Right lobe of liver (tissue), 4 donors: ENCODE measurements around the gene KCNAB1.

Source experiments
- POLR2A ChIP-seq: fragments of 450-650 bp; IDR thresholded peaks from one replicate; pipeline ENCODE4 v1.6.1; 2017; ENCODE audit warnings: antibody characterized with exemption, mild to moderate bottlenecking
- TF ChIP-seq, protein P1 (sequence below), 4 donors: fragments of 200-600 bp in 3 of 4; fragments of 450-650 bp in 1 of 4; IDR thresholded peaks; one replicate each; pipeline versions ENCODE4 v1.5.1 to v1.8.0; 2016 to 2022; ENCODE audit warnings: antibody characterized with exemption in 4 of 4, mild to moderate bottlenecking in 2 of 4
- donor health status: DM: no; HTN: no; CAD: no.
- donor health status: DM: no; HTN: no; CAD: no.
- donor health status: DM: no; HTN: yes; CAD: no.

DNA sequence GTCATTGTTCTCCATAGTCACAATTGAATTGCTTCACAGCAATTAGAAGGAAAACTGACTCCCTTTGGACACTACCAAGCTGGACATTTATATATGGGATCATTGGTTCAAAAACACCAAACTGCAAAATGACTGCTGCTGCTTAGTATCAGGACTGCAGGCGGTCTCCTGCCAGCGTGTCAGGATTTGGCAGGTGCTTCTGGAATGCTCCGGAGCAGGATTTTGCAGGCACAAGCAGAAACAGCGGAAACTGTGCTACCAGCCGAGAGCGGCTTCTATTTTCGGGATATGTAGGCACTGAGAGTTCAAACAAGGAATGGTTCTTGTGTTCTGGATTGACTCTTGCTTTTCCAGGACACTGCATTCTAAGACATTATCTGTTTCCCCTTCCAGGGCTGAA is 339.1 kb downstream of the KCNAB1 start:
- TF ChIP-seq POLR2A, result no peak
- TF ChIP-seq, protein P1, sequence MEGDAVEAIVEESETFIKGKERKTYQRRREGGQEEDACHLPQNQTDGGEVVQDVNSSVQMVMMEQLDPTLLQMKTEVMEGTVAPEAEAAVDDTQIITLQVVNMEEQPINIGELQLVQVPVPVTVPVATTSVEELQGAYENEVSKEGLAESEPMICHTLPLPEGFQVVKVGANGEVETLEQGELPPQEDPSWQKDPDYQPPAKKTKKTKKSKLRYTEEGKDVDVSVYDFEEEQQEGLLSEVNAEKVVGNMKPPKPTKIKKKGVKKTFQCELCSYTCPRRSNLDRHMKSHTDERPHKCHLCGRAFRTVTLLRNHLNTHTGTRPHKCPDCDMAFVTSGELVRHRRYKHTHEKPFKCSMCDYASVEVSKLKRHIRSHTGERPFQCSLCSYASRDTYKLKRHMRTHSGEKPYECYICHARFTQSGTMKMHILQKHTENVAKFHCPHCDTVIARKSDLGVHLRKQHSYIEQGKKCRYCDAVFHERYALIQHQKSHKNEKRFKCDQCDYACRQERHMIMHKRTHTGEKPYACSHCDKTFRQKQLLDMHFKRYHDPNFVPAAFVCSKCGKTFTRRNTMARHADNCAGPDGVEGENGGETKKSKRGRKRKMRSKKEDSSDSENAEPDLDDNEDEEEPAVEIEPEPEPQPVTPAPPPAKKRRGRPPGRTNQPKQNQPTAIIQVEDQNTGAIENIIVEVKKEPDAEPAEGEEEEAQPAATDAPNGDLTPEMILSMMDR (IDR thresholded peaks at IDR 0.05), result no peak
